Inflammatory macrophage (primary cell): Measurements from ENCODE around the gene PRR18.

Experiments
- DNase-seq, 2 donors: peaks; one replicate each; pipeline ENCODE4 v3.0.0-alpha.2; 2020 to 2022

The PRR18 gene

GRCh38 chr6:166305562-166306117, 2.6 kb downstream of the PRR18 start:
- no peak for DNase-seq

GRCh38 chr6:166304106-166304505, 4.1 kb downstream of the PRR18 start:
- no peak for DNase-seq

- no peak for DNase-seq
Measured at GRCh38 chr6:166301611-166302529, 6.3 kb downstream of the PRR18 start.

- no peak for DNase-seq
Measured at GRCh38 chr6:166300357-166300987, 7.7 kb downstream of the PRR18 start.

DNA sequence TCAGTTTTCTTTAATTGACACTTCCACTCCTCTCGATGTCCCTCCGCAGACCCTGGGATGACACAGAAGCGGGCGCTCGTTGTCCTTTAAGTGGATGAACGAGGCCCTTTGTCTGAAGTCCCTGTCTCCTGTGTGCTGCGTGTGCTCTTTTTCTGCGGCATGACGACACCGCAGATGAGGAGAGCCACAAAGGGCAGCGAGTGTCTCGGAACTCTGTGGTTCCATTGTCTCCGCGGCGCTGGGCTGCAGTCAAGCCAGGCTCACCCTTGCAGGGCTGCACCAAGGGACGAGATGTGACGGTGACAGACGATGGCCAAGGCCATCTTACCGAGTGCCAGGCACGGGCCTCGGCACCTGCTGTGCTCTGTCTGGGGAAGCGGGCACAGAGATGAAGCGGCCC, 10.6 kb downstream of the PRR18 start:
- DNase-seq, result no peak

- peak in 1 of 2 donors; percentile 14 for DNase-seq
Measured at GRCh38 chr6:166296035-166296883, 11.9 kb downstream of the PRR18 start.

- DNase-seq, result no peak
Measured at GRCh38 chr6:166293731-166294584, 14.2 kb downstream of the PRR18 start.

GRCh38 chr6:166289207-166290060, 18.8 kb downstream of the PRR18 start:
- no peak for DNase-seq

GRCh38 chr6:166286839-166287271, 21.3 kb downstream of the PRR18 start:
- DNase-seq, result peak; percentile 28 to 51

GRCh38 chr6:166285233-166285632, 23.0 kb downstream of the PRR18 start:
- DNase-seq, result no peak

DNA sequence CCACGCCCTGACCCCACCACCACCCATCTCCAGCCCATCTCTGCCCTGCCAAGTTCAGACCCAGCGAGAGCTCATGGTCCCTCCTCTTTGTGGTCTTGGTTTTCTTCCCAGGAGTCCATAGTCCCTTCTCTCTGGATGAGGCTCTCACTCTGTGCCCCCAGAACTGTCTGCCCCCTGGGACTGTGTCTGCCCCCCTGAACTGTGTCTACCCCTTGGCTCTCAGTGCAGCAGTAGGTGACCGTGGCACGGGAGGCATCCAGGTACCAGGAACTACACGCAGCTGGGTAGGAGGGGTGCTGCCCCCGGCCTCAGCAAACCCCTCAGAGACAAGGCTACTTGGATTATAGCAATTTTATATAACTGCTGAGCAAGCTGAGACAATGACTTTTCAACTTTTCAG, 23.6 kb downstream of the PRR18 start:
- no peak for DNase-seq

- no peak for DNase-seq
Measured at GRCh38 chr6:166282394-166283032, 25.7 kb downstream of the PRR18 start.

DNA sequence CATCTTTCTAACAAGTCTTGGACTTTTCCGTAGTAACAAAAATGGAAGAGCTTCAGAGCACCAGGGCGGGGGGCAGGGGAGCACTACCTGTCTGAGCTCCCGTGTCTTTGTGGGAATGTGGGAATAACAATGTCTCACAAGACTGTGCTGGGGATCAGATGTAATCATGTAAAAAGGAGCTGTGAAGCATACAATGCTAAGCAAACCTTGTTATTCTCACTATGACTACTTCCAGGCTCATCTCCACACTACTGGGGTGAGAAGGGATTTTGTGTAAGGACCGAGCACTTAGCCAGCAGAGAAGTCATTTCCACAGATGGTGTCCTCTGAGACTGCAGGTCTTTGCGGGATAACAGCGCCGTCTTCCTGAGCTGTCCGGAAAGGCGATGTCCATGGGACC, 27.1 kb downstream of the PRR18 start:
- no peak for DNase-seq

GRCh38 chr6:166279393-166279679, 28.9 kb downstream of the PRR18 start:
- DNase-seq, result no peak

GRCh38 chr6:166278579-166279392, 29.4 kb downstream of the PRR18 start:
- no peak for DNase-seq

GRCh38 chr6:166277892-166278578, 30.2 kb downstream of the PRR18 start:
- no peak for DNase-seq

- DNase-seq, result no peak
Measured at GRCh38 chr6:166277018-166277417, 31.2 kb downstream of the PRR18 start.

GRCh38 chr6:166275714-166276166, 32.5 kb downstream of the PRR18 start:
- peak; percentile 70 to 76 for DNase-seq
